ENCODE data around the gene DKKL1.

DKKL1 gene

DNA sequence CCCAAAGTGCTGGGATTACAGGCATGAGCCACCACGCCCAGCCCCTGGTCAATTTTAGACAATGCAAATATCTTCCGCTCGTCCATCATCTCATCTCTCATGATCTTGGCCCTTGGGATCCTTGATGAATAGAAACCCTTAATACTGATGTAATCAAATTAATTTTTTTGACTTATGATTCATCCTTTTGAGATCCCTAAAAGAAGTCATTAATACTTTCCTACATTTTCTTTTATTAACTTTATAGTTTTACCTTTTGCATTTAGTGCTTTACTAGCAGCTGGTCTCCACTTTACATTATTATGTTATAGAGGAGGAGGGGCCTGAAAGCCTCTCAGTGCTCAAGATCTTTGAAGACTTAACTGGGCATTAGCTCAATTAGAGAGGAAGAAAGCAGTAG, 16.7 kb downstream of the DKKL1 start:
- H3K4me3 ChIP-seq (ENCODE audit: low read length) = no peak overlapping the region
- DNase-seq (ENCODE audit: low read depth) = no peak
- TF ChIP-seq CTCF (IDR thresholded peaks at IDR 0.05; ENCODE audit: insufficient read depth, low read depth, low read length, missing control alignments) = no peak

DNA sequence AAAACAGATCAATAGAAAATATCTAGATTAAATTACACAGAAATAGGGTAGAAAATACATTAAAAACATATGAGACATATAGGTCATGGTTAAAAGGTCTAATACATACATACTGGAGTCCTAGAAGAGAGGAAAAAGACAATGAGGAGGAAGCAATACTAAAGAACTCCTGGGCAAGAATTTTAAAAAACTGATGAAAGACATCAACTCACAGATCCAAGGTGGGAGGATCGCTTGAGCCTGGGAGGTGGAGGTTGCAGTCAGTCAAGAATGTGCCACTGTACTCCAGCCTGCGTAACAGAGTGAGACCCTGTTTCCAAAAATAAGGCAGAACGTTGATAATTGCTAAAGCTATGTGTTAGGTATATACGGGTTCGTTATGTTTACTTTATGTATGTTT, 19.0 kb downstream of the DKKL1 start:
- H3K4me3 ChIP-seq (ENCODE audit: low read length) = no peak overlapping the region
- TF ChIP-seq CTCF (IDR thresholded peaks at IDR 0.05; ENCODE audit: insufficient read depth, low read depth, low read length, missing control alignments) = no peak
- no peak for DNase-seq (ENCODE audit: low read depth)

DNA sequence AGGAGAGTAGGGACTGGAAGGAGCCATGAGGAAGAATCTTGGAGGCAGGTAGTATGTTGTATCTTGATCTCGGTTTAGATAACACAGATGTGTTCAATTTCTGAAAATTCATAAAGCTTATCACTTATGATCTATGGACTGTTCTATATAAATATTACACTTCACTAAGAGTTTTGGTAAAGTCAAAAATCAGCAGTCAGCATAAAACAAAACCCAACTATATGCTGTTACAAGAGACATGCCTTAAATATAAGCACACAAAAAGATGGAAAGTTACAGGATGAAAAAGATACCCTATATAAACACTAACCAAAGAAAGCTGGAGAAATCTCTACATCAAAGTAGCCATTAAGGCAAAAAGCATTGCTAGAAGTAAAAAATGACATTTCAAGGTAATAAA, 19.9 kb downstream of the DKKL1 start:
- no peak overlapping the region for H3K4me3 ChIP-seq (ENCODE audit: low read length)
- no peak for TF ChIP-seq CTCF (IDR thresholded peaks at IDR 0.05; ENCODE audit: insufficient read depth, low read depth, low read length, missing control alignments)
- DNase-seq (ENCODE audit: low read depth) = no peak

GRCh38 chr19:49387936-49388372, 24.3 kb downstream of the DKKL1 start, which contains the start of gene KASH5:
TSS of gene KASH5 (plus strand) at chr19:49388249. CDS start at chr19:49390884, 2,635 bp downstream.
- peak; percentile 59 for DNase-seq (ENCODE audit: low read depth)
- H3K4me3 ChIP-seq (ENCODE audit: low read length) = peak within 1 kb of the TSS; percentile 21
- TF ChIP-seq CTCF (IDR thresholded peaks at IDR 0.05; ENCODE audit: insufficient read depth, low read depth, low read length, missing control alignments) = no peak

DNA sequence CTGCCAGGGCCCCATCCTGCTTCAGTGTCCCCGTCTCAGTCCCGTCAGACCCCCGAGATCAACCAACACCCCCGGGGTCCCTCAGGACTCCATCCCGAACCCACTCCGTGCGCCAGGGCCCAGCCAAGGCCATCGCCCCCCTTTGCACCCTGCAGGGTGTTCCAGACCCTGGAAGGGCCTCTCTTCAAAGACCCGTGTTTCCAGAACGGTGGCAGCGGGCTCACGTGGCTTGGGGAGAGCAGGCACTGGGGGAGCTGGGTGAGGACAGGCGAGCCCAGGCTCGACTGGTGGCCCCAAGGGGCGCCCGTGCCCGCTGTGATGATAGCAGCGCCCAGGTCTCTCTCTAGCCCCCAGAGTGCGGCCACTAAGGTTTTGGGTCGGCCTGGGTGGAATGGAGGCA, 25.7 kb downstream of the DKKL1 start:
- no peak for DNase-seq (ENCODE audit: low read depth)
- H3K4me3 ChIP-seq (ENCODE audit: low read length) = no peak overlapping the region
- no peak for TF ChIP-seq CTCF (IDR thresholded peaks at IDR 0.05; ENCODE audit: insufficient read depth, low read depth, low read length, missing control alignments)

GRCh38 chr19:49390131-49390928, 26.7 kb downstream of the DKKL1 start:
- DNase-seq (ENCODE audit: low read depth) = no peak
- TF ChIP-seq CTCF (IDR thresholded peaks at IDR 0.05; ENCODE audit: insufficient read depth, low read depth, low read length, missing control alignments) = no peak
- H3K4me3 ChIP-seq (ENCODE audit: low read length) = no peak overlapping the region

- DNase-seq (ENCODE audit: low read depth) = no peak
- TF ChIP-seq CTCF (IDR thresholded peaks at IDR 0.05; ENCODE audit: insufficient read depth, low read depth, low read length, missing control alignments) = no peak
- no peak overlapping the region for H3K4me3 ChIP-seq (ENCODE audit: low read length)
Measured at GRCh38 chr19:49390929-49391359, 27.3 kb downstream of the DKKL1 start.

Data from epithelial cell of esophagus (primary cell).